ENCODE data around the gene DDX60. TPM values are rescaled to one million over a fixed set of nuclear protein-coding genes. Genes with fewer than 3 reads are reported as not detected.

DDX60 gene
- total and polyA plus RNA-seq, 10 of the 15 experiments (the other 5 are each of a cell fraction or from before 2014, with no cell fraction given) = 2.7 to 28.4 (median 6.3) TPM

DNA sequence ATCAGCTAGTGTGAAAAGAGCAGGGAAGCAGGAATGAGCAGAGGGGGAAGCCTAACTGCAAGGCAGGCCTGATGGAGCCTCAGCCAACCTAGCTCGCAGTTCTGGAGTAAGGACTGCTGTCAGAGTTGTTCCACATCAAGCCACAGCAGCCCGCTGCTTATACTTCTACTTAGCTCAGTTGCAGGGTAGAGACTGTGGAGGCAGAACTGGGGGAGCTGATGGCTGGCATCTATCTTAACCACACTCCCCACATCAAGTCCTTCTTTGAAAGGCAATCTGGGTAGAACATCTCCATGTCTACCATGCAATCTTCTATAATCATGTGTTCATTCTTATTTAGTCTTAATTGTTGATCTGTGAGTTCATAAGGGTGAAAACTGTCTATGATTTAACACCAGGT, 46.1 kb downstream of the DDX60 start:
- DNase-seq (ENCODE audit: low read depth, low spot score) = no peak
- H3K9me3 ChIP-seq (replicated peaks; ENCODE audit: control insufficient read depth, insufficient read depth, low read length) = no peaks in the 10 kb centered on the region
- H4K20me1 ChIP-seq (ENCODE audit: control insufficient read depth, insufficient read depth) = no peaks in the 10 kb centered on the region
- no peak for FAIRE-seq
- intact Hi-C loops (cut with micrococcal nuclease; ENCODE audit: unreplicated experiment) = no loop called here
- no TSS peak for BruUV-seq (replicated peaks)
- H3K27me3 ChIP-seq (replicated peaks in 1 of 2; ENCODE audit: control insufficient read depth in 2 of 2, insufficient read depth in 2 of 2, low read length in 1 of 2) = no peaks in the 10 kb centered on the region
- no peaks in the 10 kb centered on the region for H3K79me2 ChIP-seq (ENCODE audit: control insufficient read depth, insufficient read depth, low read length)
- no peak overlapping the region for H3K9ac ChIP-seq (ENCODE audit: control insufficient read depth, insufficient read depth, low read length)
- H3K4me3 ChIP-seq = no peak overlapping the region
- ChIA-PET SMC1A (ENCODE audit: uncharacterized antibody, unreplicated experiment) (no interaction called here), CTCF (no interaction called here), RAD21 (ENCODE audit: unreplicated experiment) (no interaction called here), POLR2A (no interaction called here)
- TF ChIP-seq, protein P1, sequence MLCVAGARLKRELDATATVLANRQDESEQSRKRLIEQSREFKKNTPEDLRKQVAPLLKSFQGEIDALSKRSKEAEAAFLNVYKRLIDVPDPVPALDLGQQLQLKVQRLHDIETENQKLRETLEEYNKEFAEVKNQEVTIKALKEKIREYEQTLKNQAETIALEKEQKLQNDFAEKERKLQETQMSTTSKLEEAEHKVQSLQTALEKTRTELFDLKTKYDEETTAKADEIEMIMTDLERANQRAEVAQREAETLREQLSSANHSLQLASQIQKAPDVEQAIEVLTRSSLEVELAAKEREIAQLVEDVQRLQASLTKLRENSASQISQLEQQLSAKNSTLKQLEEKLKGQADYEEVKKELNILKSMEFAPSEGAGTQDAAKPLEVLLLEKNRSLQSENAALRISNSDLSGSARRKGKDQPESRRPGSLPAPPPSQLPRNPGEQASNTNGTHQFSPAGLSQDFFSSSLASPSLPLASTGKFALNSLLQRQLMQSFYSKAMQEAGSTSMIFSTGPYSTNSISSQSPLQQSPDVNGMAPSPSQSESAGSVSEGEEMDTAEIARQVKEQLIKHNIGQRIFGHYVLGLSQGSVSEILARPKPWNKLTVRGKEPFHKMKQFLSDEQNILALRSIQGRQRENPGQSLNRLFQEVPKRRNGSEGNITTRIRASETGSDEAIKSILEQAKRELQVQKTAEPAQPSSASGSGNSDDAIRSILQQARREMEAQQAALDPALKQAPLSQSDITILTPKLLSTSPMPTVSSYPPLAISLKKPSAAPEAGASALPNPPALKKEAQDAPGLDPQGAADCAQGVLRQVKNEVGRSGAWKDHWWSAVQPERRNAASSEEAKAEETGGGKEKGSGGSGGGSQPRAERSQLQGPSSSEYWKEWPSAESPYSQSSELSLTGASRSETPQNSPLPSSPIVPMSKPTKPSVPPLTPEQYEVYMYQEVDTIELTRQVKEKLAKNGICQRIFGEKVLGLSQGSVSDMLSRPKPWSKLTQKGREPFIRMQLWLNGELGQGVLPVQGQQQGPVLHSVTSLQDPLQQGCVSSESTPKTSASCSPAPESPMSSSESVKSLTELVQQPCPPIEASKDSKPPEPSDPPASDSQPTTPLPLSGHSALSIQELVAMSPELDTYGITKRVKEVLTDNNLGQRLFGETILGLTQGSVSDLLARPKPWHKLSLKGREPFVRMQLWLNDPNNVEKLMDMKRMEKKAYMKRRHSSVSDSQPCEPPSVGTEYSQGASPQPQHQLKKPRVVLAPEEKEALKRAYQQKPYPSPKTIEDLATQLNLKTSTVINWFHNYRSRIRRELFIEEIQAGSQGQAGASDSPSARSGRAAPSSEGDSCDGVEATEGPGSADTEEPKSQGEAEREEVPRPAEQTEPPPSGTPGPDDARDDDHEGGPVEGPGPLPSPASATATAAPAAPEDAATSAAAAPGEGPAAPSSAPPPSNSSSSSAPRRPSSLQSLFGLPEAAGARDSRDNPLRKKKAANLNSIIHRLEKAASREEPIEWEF (IDR thresholded peaks at IDR 0.05; ENCODE audit: insufficient replicate concordance, low read depth, low read length) = no peak
- TF ChIP-seq POU2F2 (IDR thresholded peaks at IDR 0.05; ENCODE audit: borderline replicate concordance, low read depth, low read length) = no peak
- TF ChIP-seq, protein P2, sequence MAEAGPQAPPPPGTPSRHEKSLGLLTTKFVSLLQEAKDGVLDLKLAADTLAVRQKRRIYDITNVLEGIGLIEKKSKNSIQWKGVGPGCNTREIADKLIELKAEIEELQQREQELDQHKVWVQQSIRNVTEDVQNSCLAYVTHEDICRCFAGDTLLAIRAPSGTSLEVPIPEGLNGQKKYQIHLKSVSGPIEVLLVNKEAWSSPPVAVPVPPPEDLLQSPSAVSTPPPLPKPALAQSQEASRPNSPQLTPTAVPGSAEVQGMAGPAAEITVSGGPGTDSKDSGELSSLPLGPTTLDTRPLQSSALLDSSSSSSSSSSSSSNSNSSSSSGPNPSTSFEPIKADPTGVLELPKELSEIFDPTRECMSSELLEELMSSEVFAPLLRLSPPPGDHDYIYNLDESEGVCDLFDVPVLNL (IDR thresholded peaks at IDR 0.05; ENCODE audit: low read depth, low read length) = no peak
- H3K4me1 ChIP-seq (ENCODE audit: control insufficient read depth, insufficient read depth, low read length) = no peaks in the 10 kb centered on the region
- no peak overlapping the region for H3K27ac ChIP-seq (ENCODE audit: control insufficient read depth, insufficient read depth)
- no peaks in the 10 kb centered on the region for H3K36me3 ChIP-seq (ENCODE audit: control insufficient read depth in 2 of 2, insufficient read depth in 2 of 2, low read length in 1 of 2)
- WGBS (ENCODE audit: insufficient coverage, insufficient replicate concordance, low lambda C conversion rate, missing lambda C conversion rate) = 100% methylated on average over 2 of the region's 2 CpGs
- H2AFZ ChIP-seq (ENCODE audit: control insufficient read depth, low read depth, low read length) = no peak overlapping the region
- no peak overlapping the region for H3K4me2 ChIP-seq (ENCODE audit: control insufficient read depth, insufficient read depth)
- in situ Hi-C loops (cut with MboI) = no loop called here
- no peak for ATAC-seq
